NK-92 (cell line): ENCODE data around the gene PUSL1.

Experiments used
- DNase-seq: peaks from one replicate; lab custom pipeline; 2025; ENCODE audit not compliant: unreplicated experiment; lab: John Stamatoyannopoulos, UW

Gene PUSL1

DNA sequence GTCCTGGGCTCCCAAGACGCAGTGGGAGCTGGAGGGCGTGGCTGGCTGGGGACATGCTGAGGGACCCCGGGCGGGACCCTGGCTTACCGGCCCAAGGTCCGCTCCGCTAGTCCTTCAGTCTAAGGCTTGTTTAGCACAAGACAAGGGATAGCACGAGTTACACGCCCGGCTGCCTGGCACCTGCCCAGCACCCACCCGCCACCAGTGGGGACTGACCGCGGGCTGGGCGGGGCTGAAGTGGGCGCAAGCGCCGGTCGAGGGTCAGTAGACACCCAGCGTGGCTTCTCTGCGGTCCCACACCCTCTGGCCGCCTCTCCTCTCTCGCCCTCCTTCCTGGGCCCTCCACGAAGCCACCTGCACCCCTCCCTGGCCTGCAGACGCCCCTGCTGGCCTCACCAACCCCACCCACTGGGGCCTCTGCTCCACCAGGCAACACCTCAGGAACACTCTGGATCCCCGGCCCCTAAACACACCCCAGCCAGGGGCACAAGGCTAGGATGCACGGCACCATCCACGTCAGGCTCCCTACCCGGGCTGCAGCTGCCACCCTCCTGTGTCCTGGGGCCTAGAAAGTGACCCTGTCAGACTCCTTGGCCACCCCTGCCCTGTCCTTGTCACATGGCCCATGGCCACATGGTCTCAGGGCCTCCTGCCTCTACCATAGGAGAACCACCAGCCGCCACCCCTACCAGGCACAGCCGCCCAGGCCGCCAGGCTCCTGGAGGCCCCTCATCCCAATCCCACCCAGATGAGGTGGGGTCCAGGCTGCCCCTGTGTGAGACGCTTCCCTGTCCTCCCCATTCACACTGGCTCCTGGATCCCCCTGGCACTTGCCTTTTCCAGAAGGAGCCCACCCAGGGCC lies 28.8 kb downstream of the PUSL1 start:
- no peak for DNase-seq

DNA sequence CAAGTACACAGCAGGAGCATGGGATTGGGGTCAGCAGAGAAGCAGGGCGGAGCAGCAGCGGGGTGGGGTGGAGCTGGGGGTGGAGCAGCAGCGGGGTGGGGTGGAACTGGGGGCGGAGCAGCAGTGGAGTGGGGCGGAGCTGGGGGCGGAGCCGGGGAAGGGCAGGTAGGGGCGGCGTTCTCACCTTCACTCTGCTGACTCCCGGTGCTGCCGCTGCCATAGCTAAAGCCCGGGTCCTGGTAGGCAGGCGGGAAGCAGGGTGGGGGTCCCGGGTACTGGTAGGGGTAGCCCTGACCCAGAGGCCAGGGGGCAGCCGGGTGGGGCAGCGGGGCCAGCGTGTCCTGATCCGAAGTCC lies 29.4 kb downstream of the PUSL1 start:
- no peak for DNase-seq

DNA sequence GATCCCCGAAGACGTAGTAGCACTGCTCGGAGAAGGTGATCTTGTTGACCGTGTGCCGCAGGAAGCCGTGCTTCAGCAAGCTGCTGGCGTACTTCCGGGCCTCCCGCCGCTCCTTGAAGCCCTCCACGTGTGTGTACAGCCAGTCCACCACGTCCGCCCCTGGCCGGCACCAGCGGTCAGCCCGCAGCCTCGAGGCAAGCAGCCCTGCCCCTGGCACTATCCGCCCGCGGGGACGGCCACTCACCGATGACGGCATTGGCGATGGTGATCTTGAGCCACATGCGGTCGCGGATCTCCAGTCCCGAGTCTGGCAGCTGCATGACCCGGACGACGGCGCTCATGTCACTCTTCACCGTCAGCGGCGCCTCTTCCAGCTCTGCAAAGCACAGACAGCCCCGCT lies 29.9 kb downstream of the PUSL1 start:
- DNase-seq, result no peak

DNA sequence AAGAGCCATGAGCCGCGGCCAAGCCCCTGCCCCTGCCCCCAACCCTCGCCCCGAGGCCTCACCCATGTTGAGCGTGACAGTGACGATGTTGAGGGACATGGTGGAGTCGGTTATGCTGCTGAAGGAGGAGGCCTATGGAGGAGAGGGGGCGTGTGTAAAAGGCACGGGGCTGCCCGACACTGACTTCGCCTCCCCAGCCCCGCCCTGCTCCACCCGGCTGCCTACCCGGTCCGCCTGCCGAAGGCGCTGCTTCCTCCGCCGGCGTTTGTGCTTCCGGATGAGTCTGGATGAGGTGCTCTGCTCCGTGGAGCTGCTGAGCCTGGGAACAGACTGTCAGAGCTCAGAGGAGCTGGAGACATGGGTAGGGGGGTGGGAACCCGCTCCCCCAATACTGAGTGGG lies 31.8 kb downstream of the PUSL1 start:
- DNase-seq, result no peak

DNA sequence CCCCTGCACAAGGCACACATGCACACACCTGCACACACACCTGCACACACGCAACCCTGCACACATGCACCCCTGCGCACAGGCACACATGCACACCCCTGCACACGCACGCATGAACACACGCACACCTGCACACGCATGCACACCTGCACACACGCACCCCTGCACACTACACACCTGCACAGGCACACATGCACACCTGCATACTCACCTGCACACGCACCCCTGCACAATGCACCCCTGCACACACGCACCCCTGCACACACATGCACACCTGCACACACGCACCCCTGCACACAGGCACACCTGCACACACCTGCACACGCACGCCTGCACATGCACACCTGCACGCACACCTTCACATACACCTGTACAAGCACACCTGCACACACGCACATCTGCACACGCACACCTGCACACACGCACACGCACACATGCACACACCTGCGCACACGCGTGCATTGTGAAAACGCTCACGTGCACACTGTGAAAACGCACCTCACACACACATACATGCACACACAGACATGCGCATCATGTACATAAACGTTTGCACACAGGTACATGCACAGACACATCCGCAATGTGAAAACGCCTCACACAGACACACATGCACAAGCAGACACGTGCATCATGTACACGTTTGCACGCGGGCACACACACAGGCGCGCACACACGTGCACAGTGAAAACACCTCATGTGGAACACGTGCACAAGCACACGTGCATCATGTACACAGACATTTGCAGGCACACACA lies 32.6 kb downstream of the PUSL1 start:
- no peak for DNase-seq

DNA sequence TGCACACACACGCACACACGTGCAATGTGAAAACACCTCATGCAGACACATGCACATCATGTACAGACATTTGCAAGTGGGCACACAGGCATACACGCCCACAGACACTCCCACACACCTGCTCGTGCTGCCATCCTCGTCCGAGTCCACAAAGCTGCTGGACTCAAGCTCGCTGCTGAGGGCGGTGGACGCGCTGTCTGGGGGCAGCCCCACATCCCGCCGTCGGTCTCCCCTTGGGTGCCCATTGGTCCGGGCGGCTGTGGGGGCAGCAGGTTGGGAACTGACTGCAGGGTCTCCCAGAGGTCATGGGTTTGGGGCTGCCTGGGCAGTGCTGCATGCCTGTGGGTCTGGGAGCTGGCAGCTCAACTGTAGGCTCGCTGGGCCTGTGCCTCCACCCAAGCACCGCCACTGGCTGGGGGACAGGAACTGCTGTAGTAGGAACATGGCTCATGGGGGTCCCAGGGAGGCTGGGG lies 33.2 kb downstream of the PUSL1 start:
- no peak for DNase-seq

DNA sequence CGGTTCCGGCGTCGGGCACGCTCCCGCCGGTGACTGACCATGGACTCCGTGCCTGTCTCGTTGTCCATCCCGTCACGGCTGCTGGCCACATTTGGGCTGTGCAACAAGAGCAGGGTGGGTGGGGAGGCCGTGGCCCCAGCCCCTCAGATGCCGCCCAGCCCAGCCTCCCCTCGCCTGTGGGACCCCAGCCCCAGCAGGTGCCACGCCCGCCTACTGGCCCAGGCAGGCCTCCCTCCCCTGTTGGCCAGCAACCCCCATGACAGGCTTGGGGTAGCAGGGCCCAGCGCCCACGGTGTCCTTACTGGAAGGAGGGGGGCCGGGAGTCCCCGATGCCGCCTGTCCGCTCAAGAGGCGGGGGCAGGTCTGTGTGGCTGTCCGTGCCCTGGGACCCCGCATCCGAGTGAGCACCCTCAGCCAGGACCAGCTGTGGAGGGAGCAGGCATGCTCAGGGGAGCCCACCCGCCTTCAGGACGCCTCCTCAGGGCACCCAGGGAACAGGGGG lies 33.7 kb downstream of the PUSL1 start:
- no peak for DNase-seq

DNA sequence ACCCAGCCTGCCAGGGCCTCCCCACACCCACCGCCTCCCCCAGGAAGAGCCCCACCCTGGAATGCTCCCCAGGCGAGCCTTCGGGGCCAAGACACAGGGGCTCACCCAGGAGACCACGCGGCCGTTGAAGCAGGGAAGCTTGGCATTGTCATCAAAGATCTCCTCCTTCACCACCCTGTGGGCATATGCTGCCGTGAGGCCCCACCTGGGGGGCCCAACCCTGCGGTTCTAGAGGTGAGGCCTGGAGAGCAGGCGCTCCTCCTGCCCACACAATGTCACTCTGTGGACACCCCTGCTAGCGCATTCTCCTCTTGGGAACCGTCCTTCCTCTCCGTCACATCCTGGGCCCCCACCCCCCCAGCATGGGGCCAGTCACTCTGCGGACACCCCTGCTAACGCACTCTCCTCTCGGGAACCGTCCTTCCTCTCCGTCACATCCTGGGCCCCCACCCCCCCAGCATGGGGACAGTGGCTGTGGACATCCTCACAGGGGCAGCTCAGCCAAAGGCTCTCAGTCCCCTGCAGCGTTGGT lies 34.3 kb downstream of the PUSL1 start:
- DNase-seq, result no peak

DNA sequence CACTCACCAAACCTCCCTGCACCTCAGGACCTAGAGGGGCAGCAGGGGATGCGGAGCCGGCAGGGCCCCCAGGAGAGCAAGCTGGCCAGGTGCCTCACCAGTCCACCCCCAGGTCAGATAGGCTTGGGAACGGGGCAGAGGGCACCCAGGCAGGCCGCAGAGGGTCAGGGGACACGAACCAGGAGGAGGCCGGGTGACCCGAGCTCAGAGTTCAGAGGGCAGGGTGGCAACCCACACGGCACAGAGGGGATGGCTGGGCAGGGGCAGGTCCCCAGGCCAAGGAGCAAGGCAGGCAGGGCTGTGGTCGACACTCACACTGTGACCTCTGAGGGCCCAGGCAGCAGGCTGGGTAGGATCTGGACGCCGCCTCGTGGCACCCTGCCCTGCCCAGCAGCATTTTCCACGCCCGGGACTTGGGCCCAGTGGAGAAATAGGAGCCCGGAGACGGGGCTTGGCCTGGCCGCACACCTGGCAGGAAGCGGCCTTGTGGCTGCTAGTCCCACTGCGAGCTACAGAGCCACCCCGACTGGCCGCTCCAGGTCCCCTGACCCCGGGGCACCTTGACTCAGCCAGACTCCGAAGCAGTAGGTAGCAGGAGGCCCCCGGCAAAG lies 35.5 kb downstream of the PUSL1 start:
- no peak for DNase-seq

DNA sequence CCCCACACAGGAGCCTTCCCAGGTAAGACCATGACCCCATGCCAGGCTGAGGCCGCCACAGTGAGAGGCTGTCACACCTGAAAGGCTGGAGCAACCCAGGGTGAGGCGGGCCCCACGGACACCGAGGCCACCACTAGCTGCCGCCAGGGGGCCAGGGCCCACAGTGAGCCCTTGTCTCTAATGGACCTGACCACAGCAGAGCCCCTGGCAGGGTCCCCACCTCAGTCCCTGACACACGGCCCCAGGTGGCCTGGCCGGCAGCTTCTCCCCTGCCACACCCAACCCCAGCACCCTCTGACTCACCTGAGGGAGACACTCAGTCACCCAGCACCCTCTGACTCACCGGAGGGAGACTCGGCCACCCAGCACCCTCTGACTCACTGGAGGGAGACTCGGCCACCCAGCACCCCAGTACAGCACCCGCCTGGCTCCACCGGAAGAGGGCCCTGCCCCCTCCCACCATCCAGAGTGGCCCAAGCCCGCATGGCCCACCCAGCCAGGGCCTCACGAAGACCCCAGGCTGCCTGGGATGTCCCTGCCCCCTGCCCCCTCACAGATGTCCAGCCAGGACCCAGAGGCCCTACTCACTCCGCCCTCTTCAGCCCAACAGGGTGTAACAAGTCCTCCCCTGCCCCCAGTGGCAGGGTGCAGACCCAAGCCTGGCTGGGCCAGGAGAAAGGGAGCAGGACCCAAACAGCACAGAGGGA lies 36.4 kb downstream of the PUSL1 start:
- no peak for DNase-seq

DNA sequence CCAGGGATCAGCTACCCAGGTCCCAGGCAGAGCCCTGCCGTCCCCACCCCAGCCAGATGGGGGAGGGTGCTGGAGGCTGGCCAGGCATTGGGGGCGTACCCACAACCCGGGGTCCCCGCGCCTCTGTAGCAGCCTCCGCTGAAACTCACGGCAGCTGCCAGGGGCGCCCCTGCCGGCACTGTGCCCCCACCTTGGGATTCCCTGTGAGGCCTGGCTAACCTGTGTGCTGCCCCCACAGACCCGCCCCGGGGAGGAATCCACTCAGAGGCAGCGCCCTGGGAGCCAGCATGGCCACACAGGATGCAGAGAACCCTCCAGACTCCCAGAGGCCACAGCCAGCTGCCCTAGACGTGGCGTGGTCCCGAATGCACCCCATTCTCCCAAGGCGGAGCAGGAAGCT lies 37.0 kb downstream of the PUSL1 start:
- DNase-seq, result no peak

DNA sequence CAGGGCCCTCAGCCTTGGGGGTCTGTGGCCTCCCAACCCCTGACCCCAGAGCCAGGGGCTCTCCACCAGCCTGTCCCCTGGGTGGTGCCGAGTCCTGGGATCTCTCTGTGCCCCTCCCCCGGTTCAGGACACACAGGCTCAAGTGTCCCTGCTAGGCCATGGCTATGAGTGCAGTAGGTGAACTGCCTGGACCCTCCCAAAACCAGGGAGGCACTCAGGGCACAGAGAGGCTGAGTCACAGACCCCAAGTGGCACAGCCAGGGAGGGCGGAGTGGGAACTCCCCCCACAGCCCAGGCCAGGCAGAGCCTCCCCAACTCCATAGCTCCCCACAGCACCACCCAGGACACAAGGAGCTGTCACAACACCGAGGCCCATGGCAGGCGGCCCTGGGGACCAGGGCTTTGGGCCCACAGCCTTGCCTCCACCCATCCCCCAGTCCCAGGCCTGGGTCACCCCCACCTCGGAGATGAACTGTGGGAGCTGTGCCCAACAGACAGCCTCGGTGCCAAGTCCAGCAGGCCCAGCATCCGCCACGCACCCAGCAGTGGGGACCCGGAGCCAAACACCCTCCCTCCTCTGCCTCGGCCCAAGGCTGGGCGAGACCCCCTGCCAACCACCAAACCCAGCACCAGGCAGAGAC lies 37.6 kb downstream of the PUSL1 start:
- no peak for DNase-seq

DNA sequence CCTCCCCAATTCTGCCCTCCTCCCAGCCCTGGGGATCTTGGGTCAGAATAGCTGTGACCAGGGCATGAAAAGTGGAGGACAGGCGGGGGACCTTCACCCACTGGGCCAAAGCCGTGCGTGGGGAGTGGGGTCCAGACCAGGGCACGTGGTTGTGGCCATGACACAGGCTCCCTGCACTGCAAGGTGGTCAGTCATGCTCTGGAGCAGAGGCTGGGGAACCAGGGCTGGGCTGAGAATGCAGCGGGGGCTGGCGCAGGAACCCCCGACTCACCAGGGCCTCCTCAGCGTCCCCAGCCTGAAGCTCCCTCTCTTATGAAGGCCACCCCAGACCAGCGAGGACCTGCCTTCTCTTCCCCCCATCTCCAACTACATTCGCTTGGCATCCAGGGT lies 38.1 kb downstream of the PUSL1 start:
- no peak for DNase-seq

DNA sequence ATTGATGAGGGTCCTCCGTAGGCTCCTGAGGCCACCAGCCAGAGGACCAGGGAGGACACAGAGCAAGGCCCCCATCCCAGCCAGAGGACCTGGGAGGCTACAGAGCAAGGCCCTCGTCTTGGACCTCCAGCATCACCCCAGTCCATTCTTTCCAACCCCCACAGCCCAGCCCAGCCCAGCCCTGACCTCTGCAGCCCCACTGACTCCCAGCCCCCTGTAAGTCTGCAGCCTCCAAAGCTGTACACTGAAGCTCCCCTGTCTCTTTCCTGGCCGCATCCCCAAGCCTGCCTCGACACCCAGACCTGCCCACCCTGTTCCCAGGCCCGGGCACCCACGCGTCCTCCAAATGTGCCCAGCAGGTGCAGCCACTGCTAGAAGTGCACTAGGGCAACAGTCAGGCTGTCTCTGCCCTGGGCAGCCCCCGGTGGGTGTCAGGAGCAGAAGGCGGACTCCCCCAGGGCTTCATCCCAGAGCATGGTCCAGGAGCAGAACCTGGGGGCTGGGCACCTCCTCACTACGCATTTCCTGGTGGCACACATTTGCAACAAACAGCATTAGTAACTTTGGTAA lies 38.7 kb downstream of the PUSL1 start:
- no peak for DNase-seq

DNA sequence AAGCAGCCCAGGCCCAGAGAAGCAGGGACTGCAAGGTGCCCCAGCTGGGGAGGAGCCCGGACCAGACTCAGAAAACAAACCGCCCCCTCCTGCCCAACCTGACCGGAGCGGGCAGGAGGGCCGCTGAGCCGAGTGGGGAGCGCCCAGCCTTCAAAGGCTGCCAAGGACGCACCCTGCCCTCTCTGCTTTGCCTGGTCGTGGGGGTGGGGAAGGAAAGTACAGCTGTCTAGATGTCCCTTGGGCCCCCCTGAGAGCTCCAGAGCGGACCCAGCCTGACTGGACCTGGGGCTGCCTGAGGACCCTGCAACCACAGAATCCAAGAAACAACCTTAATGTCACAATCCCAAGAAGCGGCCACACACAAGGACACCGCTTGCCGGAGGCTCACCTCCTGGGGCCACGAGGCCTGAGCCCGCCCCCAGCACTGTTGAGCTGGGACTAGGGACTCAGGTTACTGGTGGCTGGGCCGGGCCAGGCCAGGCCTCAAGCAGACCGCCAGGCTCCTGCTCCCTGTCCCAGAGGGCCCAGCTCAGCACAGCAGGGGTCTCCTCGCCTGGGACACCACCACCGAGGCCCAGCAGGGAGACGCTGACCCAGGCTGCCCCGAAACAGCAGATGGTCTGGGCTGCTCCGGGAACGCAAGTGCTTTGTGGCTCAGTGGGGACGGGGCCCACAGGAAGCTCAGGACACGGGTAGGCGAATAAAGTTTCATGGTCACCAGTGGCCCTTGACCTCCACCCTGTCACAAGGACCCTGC lies 39.4 kb downstream of the PUSL1 start:
- DNase-seq, result no peak

DNA sequence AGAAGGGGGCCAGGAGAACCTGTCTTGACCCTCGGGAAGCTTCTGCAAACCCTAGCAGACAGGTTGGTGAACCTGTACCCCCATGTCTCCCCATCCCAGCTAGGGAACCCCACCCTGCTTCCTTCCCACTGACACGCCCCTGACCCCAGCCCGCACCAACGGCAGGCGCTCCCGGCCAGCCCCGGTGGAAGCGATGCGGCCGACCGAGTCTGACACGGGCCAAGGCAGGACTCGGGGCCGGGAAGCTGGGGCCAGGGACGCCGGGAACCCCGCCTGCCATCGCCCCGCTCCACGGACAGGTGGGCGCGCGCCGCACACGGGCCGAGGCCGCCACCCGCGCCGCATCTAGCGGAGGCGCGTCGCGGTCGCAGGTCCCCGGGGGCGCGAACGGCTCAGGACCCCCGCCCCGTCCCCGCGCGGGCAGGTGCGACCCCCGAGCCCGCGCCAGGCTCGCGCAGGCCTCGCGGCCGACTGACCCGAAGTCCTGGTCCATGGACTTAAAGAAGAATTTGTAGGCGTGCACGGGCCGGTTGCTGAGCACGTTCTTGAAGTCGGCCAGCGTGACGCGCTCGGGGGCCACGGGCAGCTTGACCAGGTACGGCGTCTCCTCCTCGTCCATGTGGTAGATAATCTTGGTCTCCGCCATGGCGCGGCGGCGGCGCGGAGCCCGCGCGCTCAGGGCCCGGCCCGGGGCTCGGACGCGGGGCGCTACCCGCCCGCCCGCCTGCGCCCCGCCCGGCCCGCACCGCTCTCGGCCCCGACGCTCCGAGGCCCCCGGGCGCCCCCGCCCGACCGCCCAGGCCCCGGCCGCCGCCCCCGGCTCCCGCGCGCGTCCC lies 40.2 kb downstream of the PUSL1 start:
- no peak for DNase-seq

DNA sequence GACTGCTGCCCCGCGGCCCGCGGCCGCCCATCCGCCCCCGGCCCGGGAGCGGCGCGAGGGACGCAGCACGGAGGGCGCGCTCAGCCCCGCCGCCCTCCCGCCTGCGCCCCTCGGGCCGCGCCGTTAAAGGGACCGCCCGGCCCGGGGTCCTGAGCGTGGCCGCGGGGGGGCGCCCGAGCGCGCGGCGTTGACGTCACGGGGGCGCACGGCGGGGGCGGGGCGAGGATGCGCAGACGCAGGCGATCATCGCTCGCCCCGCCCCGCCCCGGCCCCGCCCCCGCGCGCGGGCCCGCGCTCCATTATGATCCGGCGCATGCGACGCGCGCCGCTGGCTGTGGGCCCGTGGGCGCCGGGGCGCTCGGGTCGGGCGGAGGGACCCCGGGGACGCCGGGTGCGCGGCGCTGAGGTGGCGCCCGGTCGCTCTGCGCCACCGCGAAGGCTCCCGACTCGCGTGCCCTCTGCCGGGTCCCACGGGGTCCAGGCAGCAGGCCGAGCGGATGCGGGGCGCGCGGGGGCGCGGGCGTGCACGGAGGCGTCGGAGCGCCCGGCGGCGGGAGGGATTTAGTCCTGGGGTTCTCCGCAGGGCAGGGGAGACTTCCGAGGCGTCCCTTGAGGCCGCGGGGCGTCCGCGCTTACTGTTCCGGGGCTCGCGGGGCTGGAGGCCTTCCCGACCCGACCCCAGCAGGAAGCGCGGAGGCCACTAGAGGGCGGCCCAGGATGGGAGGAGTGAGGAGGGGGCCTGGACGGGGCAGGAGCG lies 41.0 kb downstream of the PUSL1 start, which contains the start of gene DVL1:
TSS of gene DVL1 (minus strand) at position 163 of the 757 bp plus-strand sequence. CDS start 353 bp downstream, outside the sequence.
- DNase-seq, result no peak
